ENCODE results near the gene CADPS2.

The CADPS2 gene

GRCh38 chr7:122403113-122403512 lies 483.1 kb downstream of the CADPS2 start:
- TF ChIP-seq CSDC2 (CRISPR knock-in tag; IDR thresholded peaks at IDR 0.05) = no peak
- no peak for ATAC-seq

DNA sequence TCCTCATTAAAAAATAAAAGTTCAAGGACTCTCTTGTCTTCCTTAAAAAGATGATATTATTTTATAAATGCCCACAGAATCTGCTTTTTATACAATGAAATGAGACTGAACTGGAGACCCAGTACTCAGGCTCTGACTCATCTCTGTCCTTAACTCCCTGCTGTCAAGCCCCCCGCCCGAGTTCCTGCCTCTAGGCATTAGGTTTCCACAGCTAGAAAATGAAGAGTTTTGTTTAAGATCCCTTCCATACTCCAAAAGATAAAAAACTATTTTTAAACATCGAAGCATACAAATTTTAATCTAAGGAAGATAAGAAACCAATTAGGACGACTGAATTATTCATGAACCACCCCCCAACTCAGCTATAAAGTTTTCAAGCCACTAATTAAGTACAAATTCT lies 484.0 kb downstream of the CADPS2 start:
- TF ChIP-seq ZFP30 (CRISPR knock-in tag; IDR thresholded peaks at IDR 0.05) (no peak), ZC3H10 (CRISPR knock-in tag; IDR thresholded peaks at IDR 0.05) (no peak), CREB5 (CRISPR knock-in tag; IDR thresholded peaks at IDR 0.05; ENCODE audit: low read depth) (no peak), PPARA (CRISPR knock-in tag; IDR thresholded peaks at IDR 0.05; ENCODE audit: borderline replicate concordance) (no peak), SNAI2 (CRISPR knock-in tag; IDR thresholded peaks at IDR 0.05) (no peak), OSR1 (CRISPR knock-in tag; IDR thresholded peaks at IDR 0.05) (no peak), ZNF565 (CRISPR knock-in tag; conservative IDR thresholded peaks at IDR 0.05; ENCODE audit: low read depth) (no peak), RARB (CRISPR knock-in tag; IDR thresholded peaks at IDR 0.05) (no peak), ISL1 (CRISPR knock-in tag; IDR thresholded peaks at IDR 0.05) (no peak), ARNTL (CRISPR knock-in tag; IDR thresholded peaks at IDR 0.05; ENCODE audit: borderline replicate concordance, low read depth) (no peak), ZNF8 (CRISPR knock-in tag; IDR thresholded peaks at IDR 0.05) (no peak), BACH2 (CRISPR knock-in tag; IDR thresholded peaks at IDR 0.05; ENCODE audit: borderline replicate concordance) (no peak), ESRRG (CRISPR knock-in tag; IDR thresholded peaks at IDR 0.05) (no peak), GLIS3 (CRISPR knock-in tag; IDR thresholded peaks at IDR 0.05) (no peak), TOX (CRISPR knock-in tag; IDR thresholded peaks at IDR 0.05; ENCODE audit: borderline replicate concordance) (no peak)
- TF ChIP-seq, protein P1, sequence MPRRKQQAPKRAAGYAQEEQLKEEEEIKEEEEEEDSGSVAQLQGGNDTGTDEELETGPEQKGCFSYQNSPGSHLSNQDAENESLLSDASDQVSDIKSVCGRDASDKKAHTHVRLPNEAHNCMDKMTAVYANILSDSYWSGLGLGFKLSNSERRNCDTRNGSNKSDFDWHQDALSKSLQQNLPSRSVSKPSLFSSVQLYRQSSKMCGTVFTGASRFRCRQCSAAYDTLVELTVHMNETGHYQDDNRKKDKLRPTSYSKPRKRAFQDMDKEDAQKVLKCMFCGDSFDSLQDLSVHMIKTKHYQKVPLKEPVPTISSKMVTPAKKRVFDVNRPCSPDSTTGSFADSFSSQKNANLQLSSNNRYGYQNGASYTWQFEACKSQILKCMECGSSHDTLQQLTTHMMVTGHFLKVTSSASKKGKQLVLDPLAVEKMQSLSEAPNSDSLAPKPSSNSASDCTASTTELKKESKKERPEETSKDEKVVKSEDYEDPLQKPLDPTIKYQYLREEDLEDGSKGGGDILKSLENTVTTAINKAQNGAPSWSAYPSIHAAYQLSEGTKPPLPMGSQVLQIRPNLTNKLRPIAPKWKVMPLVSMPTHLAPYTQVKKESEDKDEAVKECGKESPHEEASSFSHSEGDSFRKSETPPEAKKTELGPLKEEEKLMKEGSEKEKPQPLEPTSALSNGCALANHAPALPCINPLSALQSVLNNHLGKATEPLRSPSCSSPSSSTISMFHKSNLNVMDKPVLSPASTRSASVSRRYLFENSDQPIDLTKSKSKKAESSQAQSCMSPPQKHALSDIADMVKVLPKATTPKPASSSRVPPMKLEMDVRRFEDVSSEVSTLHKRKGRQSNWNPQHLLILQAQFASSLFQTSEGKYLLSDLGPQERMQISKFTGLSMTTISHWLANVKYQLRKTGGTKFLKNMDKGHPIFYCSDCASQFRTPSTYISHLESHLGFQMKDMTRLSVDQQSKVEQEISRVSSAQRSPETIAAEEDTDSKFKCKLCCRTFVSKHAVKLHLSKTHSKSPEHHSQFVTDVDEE (CRISPR knock-in tag; IDR thresholded peaks at IDR 0.05) = no peak
- ATAC-seq = no peak

- no peak for TF ChIP-seq PPARA (CRISPR knock-in tag; IDR thresholded peaks at IDR 0.05; ENCODE audit: borderline replicate concordance)
- no peak for ATAC-seq
Measured at GRCh38 chr7:122397381-122397780, 488.9 kb downstream of the CADPS2 start.

DNA sequence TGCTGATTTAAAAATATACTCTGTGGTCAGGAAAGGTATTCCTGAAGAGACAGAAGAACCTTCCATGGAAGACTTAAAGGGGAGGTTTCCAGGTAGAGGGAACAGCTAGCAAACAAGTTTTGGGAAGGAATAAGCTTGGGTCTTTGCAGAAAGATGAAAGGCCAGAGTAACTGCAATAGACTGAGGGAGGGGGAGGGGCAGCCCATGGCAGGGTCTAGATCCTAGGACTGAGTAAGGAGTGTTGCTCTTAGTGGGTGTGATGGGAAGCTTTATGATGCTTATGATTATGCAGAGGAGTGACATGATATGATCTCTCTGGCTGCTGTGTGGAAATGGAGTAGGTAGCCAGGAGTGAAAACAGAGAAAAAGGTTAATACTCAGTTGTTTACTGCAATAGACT lies 491.7 kb downstream of the CADPS2 start:
- ATAC-seq = no peak
- TF ChIP-seq ZFP30 (CRISPR knock-in tag; IDR thresholded peaks at IDR 0.05) (no peak), ESRRG (CRISPR knock-in tag; IDR thresholded peaks at IDR 0.05) (no peak), RARB (CRISPR knock-in tag; IDR thresholded peaks at IDR 0.05) (no peak), ZNF8 (CRISPR knock-in tag; IDR thresholded peaks at IDR 0.05) (no peak), BACH2 (CRISPR knock-in tag; IDR thresholded peaks at IDR 0.05; ENCODE audit: borderline replicate concordance) (no peak), ISL1 (CRISPR knock-in tag; IDR thresholded peaks at IDR 0.05) (no peak), GLIS3 (CRISPR knock-in tag; IDR thresholded peaks at IDR 0.05) (no peak), SNAI2 (CRISPR knock-in tag; IDR thresholded peaks at IDR 0.05) (no peak), TCF4 (CRISPR knock-in tag; IDR thresholded peaks at IDR 0.05; ENCODE audit: borderline replicate concordance) (no peak)
- TF ChIP-seq, protein P1 (CRISPR knock-in tag; IDR thresholded peaks at IDR 0.05) = no peak

GRCh38 chr7:122384528-122384927 lies 501.7 kb downstream of the CADPS2 start:
- no peak for TF ChIP-seq CSDC2 (CRISPR knock-in tag; IDR thresholded peaks at IDR 0.05)
- TF ChIP-seq BACH2 (CRISPR knock-in tag; IDR thresholded peaks at IDR 0.05; ENCODE audit: borderline replicate concordance) = no peak
- no peak for TF ChIP-seq TCF4 (CRISPR knock-in tag; IDR thresholded peaks at IDR 0.05; ENCODE audit: borderline replicate concordance)
- no peak for TF ChIP-seq ESRRG (CRISPR knock-in tag; IDR thresholded peaks at IDR 0.05)
- TF ChIP-seq CSRNP3 (CRISPR knock-in tag; IDR thresholded peaks at IDR 0.05) = no peak
- TF ChIP-seq ZC3H10 (CRISPR knock-in tag; IDR thresholded peaks at IDR 0.05) = no peak
- TF ChIP-seq TOX (CRISPR knock-in tag; IDR thresholded peaks at IDR 0.05; ENCODE audit: borderline replicate concordance) = no peak
- TF ChIP-seq, protein P1 (CRISPR knock-in tag; IDR thresholded peaks at IDR 0.05) = no peak
- TF ChIP-seq ZNF565 (CRISPR knock-in tag; conservative IDR thresholded peaks at IDR 0.05; ENCODE audit: low read depth) = no peak
- no peak for TF ChIP-seq RARB (CRISPR knock-in tag; IDR thresholded peaks at IDR 0.05)
- ATAC-seq = no peak

All from SK-N-SH treated with all-trans-retinoic acid at 6 μM for 48 hours (cell line).